Uterus (tissue), 4 donors: ENCODE measurements around the gene LLCFC1. TPM values are rescaled to one million over a fixed set of nuclear protein-coding genes. Genes with fewer than 3 reads are reported as not detected.

Experiments
- DNase-seq, 2 donors: peaks; one replicate each; pipeline ENCODE4 v3.0.0-alpha.2; 2019 to 2020
- H3K27ac ChIP-seq, 2 donors: fragments of 200-600 bp; sonication (generic); 1 replicate in 1 of 2; 2 replicates in 1 of 2; pipeline ENCODE4 v1.5.1; 2016 to 2018
- H3K27me3 ChIP-seq, 2 donors: fragments of 200-600 bp; sonication (generic); one replicate each; pipeline ENCODE4 v1.5.1; 2018 to 2019; ENCODE audit warnings: control low read depth in 1 of 2
- H3K36me3 ChIP-seq, 2 donors: fragments of 200-600 bp; sonication (generic); one replicate each; pipeline ENCODE4 v1.5.1; 2019; ENCODE audit warnings: control low read depth in 1 of 2
- H3K4me1 ChIP-seq, 2 donors: fragments of 200-600 bp; sonication (generic); one replicate each; pipeline ENCODE4 v1.5.1; 2018 to 2019; ENCODE audit warnings: control low read depth in 1 of 2
- H3K4me3 ChIP-seq, 2 donors: fragments of 200-600 bp; sonication (generic); 1 replicate in 1 of 2; 2 replicates in 1 of 2; pipeline ENCODE4 v1.5.1; 2018 to 2019; ENCODE audit warnings: mild to moderate bottlenecking in 1 of 2
- H3K9me3 ChIP-seq, 2 donors: fragments of 200-600 bp; sonication (generic); one replicate each; pipeline ENCODE4 v1.5.1; 2019; ENCODE audit warnings: control low read depth in 1 of 2
- POLR2A ChIP-seq, 2 donors: fragments of 450-650 bp; IDR thresholded peaks; one replicate each; pipeline ENCODE4 v1.6.1; 2016; ENCODE audit warnings: antibody characterized with exemption in 2 of 2, mild to moderate bottlenecking in 1 of 2, moderate library complexity in 1 of 2
- intact Hi-C: fragments of 100-400 bp; cut with DNase I; formaldehyde crosslinking; loops from one replicate; pipeline ENCODE4 v1.15.1; 2023; ENCODE audit warnings: low total_unique reads
- total RNA-seq, 4 donors: library from RNA; depleted of rRNA in 3 of 4; stranded (reverse); fragments of >200 nt in 3 of 4; gene quantifications; one replicate each; pipeline versions ENCODE4 v1.1.0 to v1.2.4, GENCODE V29; 2014 to 2023
- TF ChIP-seq, protein P1 (sequence below), 4 experiments: fragments of 200-600 bp in 2 of 4; fragments of 450-650 bp in 2 of 4; sonication (generic) in 2 of 4; IDR thresholded peaks; one replicate each; pipeline ENCODE4 v1.5.1; 2016 to 2019; ENCODE audit warnings: antibody characterized with exemption in 4 of 4, mild to moderate bottlenecking in 2 of 4, moderate library complexity in 1 of 4
- donor health status: DM: yes; HTN: yes; CAD: no.

Gene LLCFC1
- total RNA-seq, 4 donors from 2014 or later: not detected

DNA sequence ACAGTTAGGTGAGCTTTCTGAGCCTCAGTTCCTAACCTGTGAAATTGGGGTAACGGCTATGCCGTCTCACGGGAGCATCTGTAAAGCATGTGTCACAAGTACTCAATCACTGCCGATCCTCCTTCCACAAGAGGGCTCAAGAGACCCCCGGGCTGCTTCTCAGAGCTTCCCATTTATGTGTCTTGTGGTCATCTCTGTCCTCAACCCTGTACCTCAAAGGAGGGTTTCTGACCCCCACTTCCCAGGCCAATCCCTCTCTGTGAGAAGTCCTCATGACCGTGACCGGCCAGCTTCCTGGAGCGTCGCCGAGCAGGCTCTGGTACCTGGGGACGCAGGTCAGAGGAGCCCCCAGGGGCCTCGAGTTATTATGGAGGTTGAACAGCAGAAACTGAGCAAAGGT lies 5.2 kb upstream of the LLCFC1 start:
- TF ChIP-seq, protein P1, sequence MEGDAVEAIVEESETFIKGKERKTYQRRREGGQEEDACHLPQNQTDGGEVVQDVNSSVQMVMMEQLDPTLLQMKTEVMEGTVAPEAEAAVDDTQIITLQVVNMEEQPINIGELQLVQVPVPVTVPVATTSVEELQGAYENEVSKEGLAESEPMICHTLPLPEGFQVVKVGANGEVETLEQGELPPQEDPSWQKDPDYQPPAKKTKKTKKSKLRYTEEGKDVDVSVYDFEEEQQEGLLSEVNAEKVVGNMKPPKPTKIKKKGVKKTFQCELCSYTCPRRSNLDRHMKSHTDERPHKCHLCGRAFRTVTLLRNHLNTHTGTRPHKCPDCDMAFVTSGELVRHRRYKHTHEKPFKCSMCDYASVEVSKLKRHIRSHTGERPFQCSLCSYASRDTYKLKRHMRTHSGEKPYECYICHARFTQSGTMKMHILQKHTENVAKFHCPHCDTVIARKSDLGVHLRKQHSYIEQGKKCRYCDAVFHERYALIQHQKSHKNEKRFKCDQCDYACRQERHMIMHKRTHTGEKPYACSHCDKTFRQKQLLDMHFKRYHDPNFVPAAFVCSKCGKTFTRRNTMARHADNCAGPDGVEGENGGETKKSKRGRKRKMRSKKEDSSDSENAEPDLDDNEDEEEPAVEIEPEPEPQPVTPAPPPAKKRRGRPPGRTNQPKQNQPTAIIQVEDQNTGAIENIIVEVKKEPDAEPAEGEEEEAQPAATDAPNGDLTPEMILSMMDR (IDR thresholded peaks at IDR 0.05): no peak
- TF ChIP-seq POLR2A (IDR thresholded peaks at IDR 0.05): no peak
- intact Hi-C loops: no loop called here

DNA sequence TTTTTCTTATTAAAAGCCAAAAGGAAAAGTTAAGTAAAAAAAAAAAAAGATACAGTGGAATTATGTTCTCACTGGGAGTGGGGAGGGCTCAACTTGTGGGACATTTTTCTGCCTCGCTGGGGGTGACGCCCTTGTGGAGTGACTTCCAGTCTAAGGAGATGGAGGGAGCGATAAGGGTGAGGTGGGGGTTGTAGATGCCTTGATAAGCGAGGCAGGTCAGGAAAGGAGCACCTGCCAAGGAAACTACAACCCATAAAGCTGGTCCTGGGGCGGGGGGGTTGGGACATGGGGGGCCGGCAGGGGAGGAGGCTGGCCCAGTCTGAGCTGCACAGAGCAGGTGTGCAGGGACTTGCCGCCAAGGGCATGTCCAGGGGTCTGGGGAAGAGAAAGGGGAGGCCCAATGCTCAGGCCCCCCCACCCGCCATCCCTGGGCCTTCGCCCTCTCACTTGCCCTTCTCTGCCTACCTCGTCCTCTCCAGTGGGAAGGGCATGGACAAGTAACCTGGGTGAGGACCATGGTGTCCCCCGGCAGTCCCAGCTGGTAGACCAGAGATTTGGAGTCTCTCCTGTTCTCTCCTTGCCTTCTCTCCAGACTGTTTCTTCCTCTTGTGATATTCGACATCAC lies 3.2 kb upstream of the LLCFC1 start:
- intact Hi-C loops: no loop called here
- H3K4me3 ChIP-seq: no peak overlapping the region
- H3K36me3 ChIP-seq: no peaks in the 10 kb centered on the region
- H3K27ac ChIP-seq: no peak overlapping the region
- H3K9me3 ChIP-seq: no peaks in the 10 kb centered on the region
- DNase-seq: no peak
- no peaks in the 10 kb centered on the region for H3K27me3 ChIP-seq
- H3K4me1 ChIP-seq: no peaks in the 10 kb centered on the region
- TF ChIP-seq, protein P1 (IDR thresholded peaks at IDR 0.05): no peak
- no peak for TF ChIP-seq POLR2A (IDR thresholded peaks at IDR 0.05)

More for the DNA sequence above, 5.2 kb upstream of the LLCFC1 start:
- no peak overlapping the region for H3K4me3 ChIP-seq
- no peaks in the 10 kb centered on the region for H3K9me3 ChIP-seq
- H3K27me3 ChIP-seq: no peaks in the 10 kb centered on the region
- no peaks in the 10 kb centered on the region for H3K4me1 ChIP-seq
- DNase-seq: no peak
- no peak overlapping the region for H3K27ac ChIP-seq
- no peaks in the 10 kb centered on the region for H3K36me3 ChIP-seq

DNA sequence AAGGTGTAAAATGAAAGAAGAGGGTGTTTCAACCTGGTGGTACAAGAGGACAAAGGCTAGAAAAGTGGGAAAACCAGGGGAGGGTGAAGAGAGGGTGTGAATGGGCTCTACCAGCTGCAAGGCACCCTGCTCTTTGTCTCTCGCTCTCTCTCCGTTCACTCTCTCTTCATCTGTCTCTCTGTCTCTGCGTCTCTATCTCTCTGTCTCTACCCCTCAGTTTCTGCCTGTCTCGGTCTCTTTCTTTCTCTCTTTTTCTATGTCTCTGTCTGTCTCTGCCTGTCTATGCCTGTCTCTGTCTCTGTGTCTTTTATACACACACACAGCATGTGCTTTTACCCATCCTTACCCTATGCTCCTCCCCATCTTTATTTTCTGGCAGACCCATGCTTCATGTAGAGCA lies 673 bp upstream of the LLCFC1 start:
- intact Hi-C loops: no loop called here
- Histone ChIP-seq H3K27me3 (no peaks in the 10 kb centered on the region), H3K9me3 (no peaks in the 10 kb centered on the region), H3K4me1 (no peaks in the 10 kb centered on the region), H3K4me3 (no peak overlapping the region), H3K36me3 (no peaks in the 10 kb centered on the region), H3K27ac (no peak overlapping the region)
- TF ChIP-seq, protein P1 (IDR thresholded peaks at IDR 0.05): no peak
- TF ChIP-seq POLR2A (IDR thresholded peaks at IDR 0.05): no peak
- DNase-seq: no peak

DNA sequence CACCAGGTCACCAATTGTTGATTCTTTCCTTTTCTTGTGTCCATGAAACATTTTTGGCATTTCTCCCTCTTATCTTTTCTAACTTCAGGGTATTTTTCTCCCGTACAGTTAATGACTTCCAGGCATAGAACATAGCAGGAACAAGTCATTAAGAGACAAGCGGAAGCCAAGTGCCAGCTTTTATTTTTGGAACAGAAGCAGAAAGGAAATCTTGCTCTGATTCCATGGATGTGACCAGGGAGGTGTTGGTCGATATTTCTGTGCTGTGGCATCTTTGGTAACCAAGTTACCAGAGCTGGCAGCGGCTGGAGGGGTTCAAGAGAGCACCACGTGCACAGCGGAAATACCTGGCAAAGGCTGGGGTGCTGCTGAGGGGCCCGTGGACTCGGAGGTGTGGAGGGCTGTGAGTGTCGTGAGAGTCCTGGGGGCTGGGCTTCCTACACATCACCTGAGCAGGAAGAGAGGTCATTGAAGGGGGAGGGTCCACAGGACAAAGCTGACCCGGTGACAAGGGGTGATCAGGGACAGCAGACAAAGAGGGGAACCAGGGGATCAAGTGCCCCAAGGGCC lies 1.8 kb downstream of the LLCFC1 start:
- Histone ChIP-seq H3K27ac (no peak overlapping the region), H3K4me3 (no peak overlapping the region), H3K9me3 (no peaks in the 10 kb centered on the region), H3K36me3 (no peaks in the 10 kb centered on the region), H3K4me1 (no peaks in the 10 kb centered on the region), H3K27me3 (no peaks in the 10 kb centered on the region)
- no peak for DNase-seq
- TF ChIP-seq POLR2A (IDR thresholded peaks at IDR 0.05): no peak
- TF ChIP-seq, protein P1 (IDR thresholded peaks at IDR 0.05): no peak
- intact Hi-C loops: no loop called here

DNA sequence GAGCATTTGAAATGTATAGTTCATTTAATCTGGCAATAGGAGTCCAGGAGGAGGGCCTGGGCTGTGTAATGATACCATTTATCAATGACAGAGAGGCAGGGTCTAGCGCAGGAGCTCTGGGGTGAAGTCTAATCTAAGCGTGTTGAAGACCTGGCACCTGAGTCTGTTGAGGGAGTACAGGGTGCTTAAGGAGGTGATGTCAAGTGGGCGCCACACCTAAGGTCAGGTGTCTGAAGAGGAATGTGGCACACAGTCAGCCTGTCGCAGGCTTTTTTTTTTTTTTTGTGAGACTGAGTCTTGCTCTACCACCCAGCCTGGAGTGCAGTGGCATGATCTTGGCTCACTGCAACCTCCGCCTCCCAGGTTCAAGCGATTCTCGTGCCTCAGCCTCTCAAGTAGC lies 2.3 kb downstream of the LLCFC1 start:
- no peaks in the 10 kb centered on the region for H3K9me3 ChIP-seq

More for the DNA sequence above, 2.3 kb downstream of the LLCFC1 start:
- Histone ChIP-seq H3K27ac (no peak overlapping the region), H3K4me1 (no peaks in the 10 kb centered on the region), H3K27me3 (no peaks in the 10 kb centered on the region), H3K36me3 (no peaks in the 10 kb centered on the region), H3K4me3 (no peak overlapping the region)
- DNase-seq: no peak
- TF ChIP-seq POLR2A (IDR thresholded peaks at IDR 0.05): no peak
- TF ChIP-seq, protein P1 (IDR thresholded peaks at IDR 0.05): no peak
- intact Hi-C loops: no loop called here
